HepG2 (cell line): ENCODE results near the gene MSANTD4. TPM values are rescaled to one million over a fixed set of nuclear protein-coding genes. Genes with fewer than 3 reads are reported as not detected.

Source experiments
- ATAC-seq: fragments of 200-7000 bp; cut with Tn5 transposase; 3 replicates; pipeline ENCODE4 v1.9.1; 2020; ENCODE audit warnings: mild to moderate bottlenecking, moderate library complexity
- BruUV-seq: library from RNA; stranded (reverse); fragments of 400-500 nt; replicated peaks from 2 replicates; lab custom pipeline; 2021; lab: Mats Ljungman, UMichigan
- CTCF ChIA-PET: fragments of 300-600 bp; formaldehyde crosslinking; extraction: SDS; loops from one replicate; lab custom pipeline; 2021; ENCODE audit warnings: low total read pairs, inconsistent platforms, low intra/inter-chr PET ratio; lab: Yijun Ruan, JAX
- POLR2A ChIA-PET: fragments of 350-600 bp; sonication (Branson Sonifier 250); formaldehyde crosslinking; loops from one replicate; lab custom pipeline; 2020; ENCODE audit warnings: antibody characterized with exemption, inconsistent platforms; lab: Yijun Ruan, JAX
- DNase-seq: peaks from one replicate; pipeline ENCODE4 v3.0.0-alpha.2; 2015; ENCODE audit warnings: low spot score
- FAIRE-seq: peaks from 3 replicates; lab custom pipeline; 2011; peaks lifted over from hg19 to GRCh38; lab: Jason Lieb, UNC
- H2AFZ ChIP-seq: one replicate; pipeline ENCODE4 v1.6.1; 2011; ENCODE audit warnings: low read length, inconsistent platforms
- H3K27ac ChIP-seq: fragments of 300-600 bp; 3 replicates; pipeline ENCODE4 v1.8.0; 2011; ENCODE audit warnings: mixed run types, mild to moderate bottlenecking, mixed read lengths, low read length, inconsistent platforms; ENCODE audit not compliant: insufficient read depth; ENCODE audit errors: extremely low read length
- H3K27me3 ChIP-seq, 2 experiments: fragments of 200-600 bp in 1 of 2; 2 replicates in 1 of 2; 3 replicates in 1 of 2; pipeline versions ENCODE4 v1.6.0 to v1.8.0; 2011; ENCODE audit warnings: low read length in 2 of 2, mild to moderate bottlenecking in 2 of 2, moderate library complexity in 2 of 2, inconsistent platforms in 1 of 2; ENCODE audit not compliant: insufficient read depth in 2 of 2, control insufficient read depth in 1 of 2
- H3K36me3 ChIP-seq, 2 experiments: fragments of 200-600 bp in 1 of 2; replicated peaks in 1 of 2; 2 replicates in 1 of 2; 3 replicates in 1 of 2; pipeline versions ENCODE4 v1.5.1 to v1.8.0; 2011; ENCODE audit warnings: low read length in 2 of 2, inconsistent platforms in 1 of 2; ENCODE audit not compliant: insufficient read depth in 2 of 2, control insufficient read depth in 1 of 2
- H3K4me1 ChIP-seq: 2 replicates; pipeline ENCODE4 v1.5.1; 2012; ENCODE audit warnings: low read length, inconsistent platforms; ENCODE audit not compliant: insufficient read depth
- H3K4me2 ChIP-seq: 2 replicates; pipeline ENCODE4 v1.6.0; 2011; ENCODE audit warnings: low read depth, low read length, inconsistent platforms
- H3K4me3 ChIP-seq, 3 experiments: fragments of 200-600 bp in 1 of 3; sonication (generic), shearing (Covaris generic) in 1 of 3; replicated peaks in 1 of 3; 2 replicates each; pipeline ENCODE4 v1.5.1; 2011 to 2016; ENCODE audit warnings: low read length in 3 of 3, inconsistent platforms in 2 of 3, low read depth in 2 of 3, mild to moderate bottlenecking in 2 of 3, control low read depth in 1 of 3, mixed read lengths in 1 of 3; ENCODE audit not compliant: insufficient read depth in 1 of 3
- H3K79me2 ChIP-seq: one replicate; pipeline ENCODE4 v1.6.1; 2011; ENCODE audit warnings: low read length, inconsistent platforms; ENCODE audit not compliant: insufficient read depth
- H3K9ac ChIP-seq: 2 replicates; pipeline ENCODE4 v1.6.0; 2011; ENCODE audit warnings: mild to moderate bottlenecking, low read depth, low read length, inconsistent platforms; ENCODE audit not compliant: insufficient read depth
- H3K9me3 ChIP-seq: 2 replicates; pipeline ENCODE4 v1.5.1; 2012; ENCODE audit warnings: mild to moderate bottlenecking, low read length
- H4K20me1 ChIP-seq: 2 replicates; pipeline ENCODE4 v1.6.0; 2011; ENCODE audit warnings: inconsistent platforms, mild to moderate bottlenecking, low read length, moderate library complexity; ENCODE audit not compliant: insufficient read depth
- HMGA1 ChIP-seq: sonication (generic); formaldehyde crosslinking; conservative IDR thresholded peaks from 2 replicates; pipeline ENCODE4 v1.4.0; 2020; ENCODE audit warnings: missing genetic modification reagents
- NR2F1 ChIP-seq, 2 experiments: fragments of 450-650 bp in 1 of 2; formaldehyde crosslinking in 1 of 2; IDR thresholded peaks; 2 replicates each; pipeline versions ENCODE4 v1.5.0 to v1.6.1; 2016 to 2020; ENCODE audit warnings: mild to moderate bottlenecking in 1 of 2, missing compliant biosample characterization in 1 of 2, missing genetic modification reagents in 1 of 2, moderate library complexity in 1 of 2
- SMC3 ChIP-seq: IDR thresholded peaks from 2 replicates; pipeline ENCODE4 v1.6.1; 2011; ENCODE audit warnings: low read length, improper control_type of control experiment
- ZBTB21 ChIP-seq: sonication (generic); formaldehyde crosslinking; IDR thresholded peaks from 2 replicates; pipeline ENCODE4 v1.4.0; 2020; ENCODE audit warnings: missing genetic modification reagents
- ZBTB8A ChIP-seq: sonication (generic); formaldehyde crosslinking; IDR thresholded peaks from 2 replicates; pipeline ENCODE4 v1.4.0; 2020; ENCODE audit warnings: mild to moderate bottlenecking, low read depth, missing genetic modification reagents, borderline replicate concordance
- ZFP62 ChIP-seq: sonication (generic); formaldehyde crosslinking; IDR thresholded peaks from 2 replicates; pipeline ENCODE4 v1.4.0; 2020; ENCODE audit warnings: missing genetic modification reagents
- ZNF891 ChIP-seq: sonication (generic); formaldehyde crosslinking; IDR thresholded peaks from 2 replicates; pipeline ENCODE4 v1.5.0; 2020; ENCODE audit warnings: mild to moderate bottlenecking, missing genetic modification reagents
- WGBS: methylation state at CpG from one replicate; pipeline ENCODE4 v1.1.6; 2017; ENCODE audit warnings: low lambda C conversion rate; 5-methylcytosine and 5-hydroxymethylcytosine counted together
- in situ Hi-C: cut with HindIII; loops from 2 replicates; pipeline ENCODE4 v1.10.0; 2017; ENCODE audit warnings: low pct_unique_long_range_greater_than_20kb; ENCODE audit not compliant: extremely low pct_ligation_motif_present
- intact Hi-C: fragments of 100-400 bp; cut with micrococcal nuclease; formaldehyde crosslinking; loops from one replicate; pipeline ENCODE4 v1.10.0; 2022; ENCODE audit not compliant: unreplicated experiment
- polyA plus RNA-seq, 8 experiments: library from polyadenylated mRNA; depleted of rRNA in 3 of 8; stranded (reverse) in 7 of 8; unstranded in 1 of 8; fragments of >200 nt; fragmentation: Illumina TruSeq in 4 of 8; extraction: Trizol in 4 of 8; gene quantifications; 2 replicates each; pipeline versions ENCODE4 v1.2.1 to v1.2.3, GENCODE V29; 2011 to 2016; ENCODE audit warnings: low read depth in 4 of 8, missing spikeins in 1 of 8, mixed read lengths in 1 of 8; ENCODE audit not compliant: insufficient read depth in 1 of 8
- total RNA-seq, 5 experiments: library from RNA; depleted of rRNA; stranded (reverse); fragments of >200 nt; fragmentation: Illumina TruSeq; extraction: Trizol; gene quantifications; 2 replicates each; pipeline ENCODE4 v1.2.3, GENCODE V29; 2016; ENCODE audit warnings: low read depth in 1 of 5
- TF ChIP-seq, protein P1 (sequence below): IDR thresholded peaks from 2 replicates; pipeline ENCODE4 v1.6.1; 2016

MSANTD4 gene
- total and polyA plus RNA-seq, 2 of the 13 experiments (the other 11 are each of a cell fraction or from before 2014, with no cell fraction given): 4.4 to 15.7 TPM

DNA sequence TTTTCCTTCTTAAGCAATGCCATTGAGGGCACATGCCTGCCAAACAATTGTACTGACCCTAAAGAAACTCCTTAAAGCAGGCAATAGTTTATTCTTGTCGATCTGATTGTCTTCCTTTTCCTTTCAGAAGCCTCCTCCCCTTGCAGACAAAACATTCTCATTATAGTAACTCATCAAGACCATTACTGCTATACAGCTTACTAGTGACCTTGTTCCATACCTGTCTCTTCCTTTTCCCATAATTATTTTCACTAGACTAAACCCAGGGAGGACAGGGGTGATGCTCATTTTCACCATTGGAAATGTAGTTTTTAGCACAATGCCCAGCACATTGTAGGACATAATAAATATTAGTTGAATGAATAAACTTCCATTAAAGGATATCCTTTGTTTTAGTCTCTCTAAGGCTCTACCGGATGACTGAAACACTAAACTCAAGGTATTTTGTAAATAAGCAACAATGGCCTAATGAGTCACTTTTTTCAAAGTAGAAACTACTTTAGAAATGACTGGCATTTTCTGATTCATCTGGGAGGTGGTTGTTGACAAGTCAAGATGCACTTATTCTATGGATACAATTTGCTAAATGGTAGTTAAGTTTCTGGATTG lies 9.3 kb upstream of the MSANTD4 start:
- no peak overlapping the region for H3K4me2 ChIP-seq
- in situ Hi-C loops: no loop called here
- no peaks in the 10 kb centered on the region for H3K4me1 ChIP-seq
- no peak overlapping the region for H3K9ac ChIP-seq
- TF ChIP-seq ZBTB21 (CRISPR knock-in tag) (no peak), ZBTB8A (CRISPR knock-in tag) (no peak), NR2F1 (CRISPR knock-in tag; IDR thresholded peaks at IDR 0.05) (no peak), ZNF891 (CRISPR knock-in tag) (no peak), HMGA1 (CRISPR knock-in tag) (no peak), SMC3 (no peak), ZFP62 (CRISPR knock-in tag) (no peak)
- TF ChIP-seq, protein P1, sequence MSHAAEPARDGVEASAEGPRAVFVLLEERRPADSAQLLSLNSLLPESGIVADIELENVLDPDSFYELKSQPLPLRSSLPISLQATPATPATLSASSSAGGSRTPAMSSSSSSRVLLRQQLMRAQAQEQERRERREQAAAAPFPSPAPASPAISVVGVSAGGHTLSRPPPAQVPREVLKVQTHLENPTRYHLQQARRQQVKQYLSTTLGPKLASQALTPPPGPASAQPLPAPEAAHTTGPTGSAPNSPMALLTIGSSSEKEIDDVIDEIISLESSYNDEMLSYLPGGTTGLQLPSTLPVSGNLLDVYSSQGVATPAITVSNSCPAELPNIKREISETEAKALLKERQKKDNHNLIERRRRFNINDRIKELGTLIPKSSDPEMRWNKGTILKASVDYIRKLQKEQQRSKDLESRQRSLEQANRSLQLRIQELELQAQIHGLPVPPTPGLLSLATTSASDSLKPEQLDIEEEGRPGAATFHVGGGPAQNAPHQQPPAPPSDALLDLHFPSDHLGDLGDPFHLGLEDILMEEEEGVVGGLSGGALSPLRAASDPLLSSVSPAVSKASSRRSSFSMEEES (CRISPR knock-in tag): no peak
- intact Hi-C loops: no loop called here
- CTCF ChIA-PET: no interaction called here
- POLR2A ChIA-PET: no interaction called here
- no peaks in the 10 kb centered on the region for H3K79me2 ChIP-seq
- no peak for DNase-seq
- no peaks in the 10 kb centered on the region for H3K27me3 ChIP-seq
- FAIRE-seq: no peak
- no peaks in the 10 kb centered on the region for H3K9me3 ChIP-seq
- no peaks in the 10 kb centered on the region for H3K36me3 ChIP-seq
- no peak overlapping the region for H3K27ac ChIP-seq
- no peak overlapping the region for H2AFZ ChIP-seq
- BruUV-seq: no TSS peak
- H3K4me3 ChIP-seq: no peak overlapping the region
- 50% methylated on average over 2 of the region's 2 CpGs for WGBS
- no peaks in the 10 kb centered on the region for H4K20me1 ChIP-seq
- ATAC-seq: no peak
